HK-2 (cell line): ENCODE measurements around the gene NPIPB5.
"Not testable (repeated sequence)": the region's sequence is repeated elsewhere in the genome, so short reads cannot be mapped to it uniquely, and the experiment has no call there.

Experiments used
- DNase-seq: peaks from one replicate; pipeline ENCODE4 v3.0.0-alpha.2; 2018; ENCODE audit not compliant: unreplicated experiment

NPIPB5 gene

GRCh38 chr16:22510591-22510990 is at the start of gene NPIPB5:
TSS of gene NPIPB5 (plus strand) at chr16:22510891. CDS start at chr16:22513802, 2,911 bp downstream.
- DNase-seq, result not testable (repeated sequence)

GRCh38 chr16:22468846-22469245 is 41.8 kb upstream of the NPIPB5 start:
- DNase-seq, result not testable (repeated sequence)

- DNase-seq, result not testable (repeated sequence)
These were observed 27.3 kb downstream of the NPIPB5 start for GRCh38 chr16:22537996-22538395.

- DNase-seq, result not testable (repeated sequence)
These were observed 34.1 kb downstream of the NPIPB5 start for GRCh38 chr16:22544809-22545208.

GRCh38 chr16:22546630-22547029 is 35.9 kb downstream of the NPIPB5 start:
- DNase-seq, result not testable (repeated sequence)

- DNase-seq, result not testable (repeated sequence)
These were observed 36.6 kb downstream of the NPIPB5 start for GRCh38 chr16:22547170-22547765.

- DNase-seq, result not testable (repeated sequence)
These were observed 39.2 kb downstream of the NPIPB5 start for GRCh38 chr16:22549853-22550252.

GRCh38 chr16:22551143-22551542 is 40.5 kb downstream of the NPIPB5 start:
- not testable (repeated sequence) for DNase-seq

- DNase-seq, result not testable (repeated sequence)
These were observed 41.0 kb downstream of the NPIPB5 start for GRCh38 chr16:22551651-22552050.

- not testable (repeated sequence) for DNase-seq
These were observed 46.1 kb downstream of the NPIPB5 start for GRCh38 chr16:22556759-22557158.
